Left ventricle myocardium inferior (tissue), 1 donor: ENCODE data around the gene RNF43. TPM values are rescaled to one million over a fixed set of nuclear protein-coding genes. Genes with fewer than 3 reads are reported as not detected.

ENCODE experiments used
- DNase-seq: peaks from one replicate; pipeline ENCODE4 v3.0.0-alpha.2; 2020
- H3K27ac ChIP-seq: fragments of 200-600 bp; replicated peaks from 2 replicates; pipeline ENCODE4 v1.8.0; 2021
- H3K27me3 ChIP-seq: fragments of 200-600 bp; 2 replicates; pipeline ENCODE4 v1.8.0; 2021; ENCODE audit warnings: low read depth
- H3K36me3 ChIP-seq: fragments of 200-600 bp; 2 replicates; pipeline ENCODE4 v1.8.0; 2021
- H3K4me1 ChIP-seq: fragments of 200-600 bp; 2 replicates; pipeline ENCODE4 v1.8.0; 2021
- H3K4me3 ChIP-seq: fragments of 200-600 bp; 2 replicates; pipeline ENCODE4 v1.8.0; 2021; ENCODE audit warnings: mild to moderate bottlenecking, moderate library complexity
- H3K9me3 ChIP-seq: fragments of 200-600 bp; replicated peaks from 2 replicates; pipeline ENCODE4 v1.8.0; 2021
- CTCF ChIP-seq: fragments of 200-600 bp; IDR thresholded peaks from 2 replicates; pipeline ENCODE4 v1.8.0; 2021; ENCODE audit warnings: antibody characterized with exemption, mild to moderate bottlenecking, borderline replicate concordance
- intact Hi-C: fragments of 100-400 bp; cut with micrococcal nuclease; formaldehyde crosslinking; loops from one replicate; pipeline ENCODE4 v1.11.0; 2022
- total RNA-seq: library from RNA; stranded (reverse); fragmentation: NEBNext Ultra II Directional; extraction: Animal tissue kit (Norgen Biotek cat#: 25700); gene quantifications from one replicate; pipeline ENCODE4 v1.2.1, GENCODE V29; 2021
- donor health status: DM: no; HTN: yes; CAD: no; lungs with severe emphysema.

Gene RNF43
- total RNA-seq, 1 donor from 2014 or later = 4.7 TPM

DNA sequence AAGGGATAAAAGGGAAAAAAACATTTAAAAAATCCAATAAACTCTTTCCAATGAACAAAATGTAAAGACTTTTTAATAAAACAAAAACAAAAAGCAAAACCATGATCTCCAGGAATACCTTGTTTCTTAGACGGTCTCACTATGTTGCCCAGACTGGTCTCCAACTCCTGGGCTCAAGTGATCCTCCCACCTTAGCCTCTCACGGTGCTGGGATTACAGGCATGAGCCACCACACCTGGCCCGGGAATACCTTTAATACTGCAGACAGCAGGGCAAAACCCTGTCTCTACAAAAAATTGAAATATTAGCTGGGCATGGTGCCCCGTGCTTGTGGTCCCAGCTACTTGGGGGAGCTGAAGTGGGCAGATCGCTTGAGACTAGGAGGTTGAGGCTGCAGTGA is 7.9 kb downstream of the RNF43 start:
- intact Hi-C loops = no loop called here
- DNase-seq = no peak
- Histone ChIP-seq H3K4me1 (no peaks in the 10 kb centered on the region), H3K4me3 (no peak overlapping the region), H3K36me3 (no peaks in the 10 kb centered on the region), H3K27me3 (peaks cover 5% of the 10 kb centered on the region), H3K9me3 (no peaks in the 10 kb centered on the region), H3K27ac (no peak overlapping the region)
- no peak for TF ChIP-seq CTCF

- DNase-seq = no peak
- H3K27me3 ChIP-seq = no peaks in the 10 kb centered on the region
- intact Hi-C loops = no loop called here
These were observed 14.0 kb downstream of the RNF43 start for GRCh38 chr17:58403311-58403710.

GRCh38 chr17:58402679-58403078 is 14.7 kb downstream of the RNF43 start:
- no peak for DNase-seq
- Histone ChIP-seq H3K27me3 (no peaks in the 10 kb centered on the region), H3K4me3 (no peak overlapping the region), H3K4me1 (no peaks in the 10 kb centered on the region), H3K36me3 (no peaks in the 10 kb centered on the region), H3K27ac (no peak overlapping the region), H3K9me3 (no peaks in the 10 kb centered on the region)
- intact Hi-C loops = no loop called here
- TF ChIP-seq CTCF = no peak

More at GRCh38 chr17:58403311-58403710, 14.0 kb downstream of the RNF43 start:
- Histone ChIP-seq H3K4me1 (no peaks in the 10 kb centered on the region), H3K27ac (no peak overlapping the region), H3K36me3 (no peaks in the 10 kb centered on the region), H3K9me3 (no peaks in the 10 kb centered on the region), H3K4me3 (no peak overlapping the region)
- TF ChIP-seq CTCF = no peak

- intact Hi-C loops = no loop called here
These were observed 15.3 kb downstream of the RNF43 start for GRCh38 chr17:58402047-58402446.

DNA sequence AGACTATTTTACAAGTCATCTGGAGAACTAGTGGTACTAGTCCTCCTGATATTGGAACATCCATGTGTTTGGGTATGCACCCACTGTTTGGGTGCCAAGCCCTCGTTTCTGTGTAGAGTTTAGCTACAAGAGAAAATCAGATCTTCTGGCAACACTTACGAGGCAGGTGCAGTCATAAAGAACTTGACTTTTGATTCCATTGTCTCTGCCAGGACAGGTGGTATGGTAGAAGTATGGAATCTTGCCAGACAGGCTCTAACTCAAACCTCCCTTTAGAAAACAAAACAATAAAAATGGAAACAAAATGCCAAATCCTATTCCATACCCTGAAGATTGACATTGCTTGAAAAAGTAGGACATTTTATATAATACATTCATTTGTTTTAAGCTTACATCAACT is 16.0 kb downstream of the RNF43 start:
- H3K27me3 ChIP-seq = no peaks in the 10 kb centered on the region
- H3K27ac ChIP-seq = no peak overlapping the region
- no peaks in the 10 kb centered on the region for H3K36me3 ChIP-seq
- H3K4me3 ChIP-seq = no peak overlapping the region
- no peak for DNase-seq
- TF ChIP-seq CTCF = no peak
- intact Hi-C loops = no loop called here
- no peaks in the 10 kb centered on the region for H3K9me3 ChIP-seq
- H3K4me1 ChIP-seq = no peaks in the 10 kb centered on the region

More at GRCh38 chr17:58402047-58402446, 15.3 kb downstream of the RNF43 start:
- TF ChIP-seq CTCF = no peak
- Histone ChIP-seq H3K27me3 (no peaks in the 10 kb centered on the region), H3K4me1 (no peaks in the 10 kb centered on the region), H3K27ac (no peak overlapping the region), H3K36me3 (no peaks in the 10 kb centered on the region), H3K9me3 (no peaks in the 10 kb centered on the region), H3K4me3 (no peak overlapping the region)
- DNase-seq = no peak

- no peaks in the 10 kb centered on the region for H3K9me3 ChIP-seq
- H3K27ac ChIP-seq = no peak overlapping the region
- no peaks in the 10 kb centered on the region for H3K36me3 ChIP-seq
- H3K27me3 ChIP-seq = peaks cover 2% of the 10 kb centered on the region
- intact Hi-C loops = no loop called here
- no peak for DNase-seq
- no peak overlapping the region for H3K4me3 ChIP-seq
- no peak for TF ChIP-seq CTCF
- H3K4me1 ChIP-seq = no peaks in the 10 kb centered on the region
These were observed 16.5 kb downstream of the RNF43 start for GRCh38 chr17:58400826-58401225.
